Endodermal cell (in vitro differentiated cells): ENCODE data around the gene RBM48. TPM values are rescaled to one million over a fixed set of nuclear protein-coding genes. Genes with fewer than 3 reads are reported as not detected.

Source experiments
- DNase-seq: peaks from one replicate; pipeline ENCODE4 v3.0.0-alpha.2; 2017
- H3K27ac ChIP-seq: 2 replicates; pipeline ENCODE4 v1.5.1; 2013; ENCODE audit warnings: mild to moderate bottlenecking, low read depth, low read length, moderate library complexity
- H3K27me3 ChIP-seq: 2 replicates; pipeline ENCODE4 v1.6.1; 2013; ENCODE audit warnings: mild to moderate bottlenecking, low read length, moderate library complexity; ENCODE audit not compliant: insufficient read depth, control insufficient read depth, poor library complexity, severe bottlenecking
- H3K36me3 ChIP-seq: 2 replicates; pipeline ENCODE4 v1.7.0; 2013; ENCODE audit warnings: mild to moderate bottlenecking, low read length, moderate library complexity; ENCODE audit not compliant: control insufficient read depth, insufficient read depth
- H3K4me1 ChIP-seq: one replicate; pipeline ENCODE4 v1.7.0; 2013; ENCODE audit warnings: low read length; ENCODE audit not compliant: control insufficient read depth, insufficient read depth
- H3K4me3 ChIP-seq: 2 replicates; pipeline ENCODE4 v1.5.1; 2013; ENCODE audit warnings: mild to moderate bottlenecking, low read length, moderate library complexity
- H3K9ac ChIP-seq: 2 replicates; pipeline ENCODE4 v1.6.1; 2013; ENCODE audit warnings: mild to moderate bottlenecking, low read length, moderate library complexity; ENCODE audit not compliant: poor library complexity, severe bottlenecking; ENCODE audit errors: extremely low read depth
- H3K9me3 ChIP-seq: 2 replicates; pipeline ENCODE4 v1.6.1; 2013; ENCODE audit warnings: mild to moderate bottlenecking, low read length, moderate library complexity; ENCODE audit not compliant: control insufficient read depth
- H3K27ac Mint-ChIP-seq: 2 replicates; pipeline ENCODE4 v1.8.0; 2020; ENCODE audit warnings: mixed read lengths
- H3K27me3 Mint-ChIP-seq: 2 replicates; pipeline ENCODE4 v1.8.0; 2021; ENCODE audit warnings: mild to moderate bottlenecking, mixed read lengths; ENCODE audit not compliant: insufficient read depth
- H3K36me3 Mint-ChIP-seq: 2 replicates; pipeline ENCODE4 v1.8.0; 2020; ENCODE audit warnings: low read depth, mixed read lengths
- H3K4me1 Mint-ChIP-seq: 2 replicates; pipeline ENCODE4 v1.8.0; 2020; ENCODE audit warnings: mixed read lengths
- H3K4me3 Mint-ChIP-seq: 2 replicates; pipeline ENCODE4 v1.8.0; 2020; ENCODE audit warnings: mild to moderate bottlenecking, moderate library complexity, mixed read lengths
- H3K9me3 Mint-ChIP-seq: 2 replicates; pipeline ENCODE4 v1.8.0; 2020; ENCODE audit warnings: mild to moderate bottlenecking, mixed read lengths
- WGBS, 2 experiments: methylation state at CpG; one replicate each; pipeline versions ENCODE4 v1.1.5 to v1.1.7; 2013; ENCODE audit warnings: missing lambda C conversion rate in 2 of 2, mixed read lengths in 1 of 2; ENCODE audit not compliant: insufficient coverage in 1 of 2, insufficient read length in 1 of 2; 5-methylcytosine and 5-hydroxymethylcytosine counted together
- total RNA-seq, 2 donors: library from RNA; stranded (reverse); fragmentation: NEBNext Ultra II Directional in 1 of 2; extraction: Animal tissue kit (Norgen Biotek cat#: 25700) in 1 of 2; gene quantifications; 2 replicates in 1 of 2; 3 replicates in 1 of 2; pipeline ENCODE4 v1.2.1, GENCODE V29; 2021
- TF ChIP-seq, protein P1 (sequence below): fragments of 200-600 bp; sonication (generic); conservative IDR thresholded peaks from 2 replicates; pipeline ENCODE4 v1.5.0; 2021; ENCODE audit warnings: antibody characterized with exemption, mild to moderate bottlenecking

The RBM48 gene
- total RNA-seq, 2 donors from 2014 or later: 11.4 to 11.9 TPM

GRCh38 chr7:92546856-92547497 lies 18.4 kb downstream of the RBM48 start:
- no peaks in the 10 kb centered on the region for H3K27me3 Mint-ChIP-seq
- Histone ChIP-seq H3K4me3 (no peak overlapping the region), H3K9me3 (no peaks in the 10 kb centered on the region), H3K36me3 (no peaks in the 10 kb centered on the region), H3K27me3 (no peaks in the 10 kb centered on the region), H3K9ac (no peak overlapping the region), H3K4me1 (no peaks in the 10 kb centered on the region), H3K27ac (no peak overlapping the region)
- no peaks in the 10 kb centered on the region for H3K4me1 Mint-ChIP-seq
- TF ChIP-seq, protein P1, sequence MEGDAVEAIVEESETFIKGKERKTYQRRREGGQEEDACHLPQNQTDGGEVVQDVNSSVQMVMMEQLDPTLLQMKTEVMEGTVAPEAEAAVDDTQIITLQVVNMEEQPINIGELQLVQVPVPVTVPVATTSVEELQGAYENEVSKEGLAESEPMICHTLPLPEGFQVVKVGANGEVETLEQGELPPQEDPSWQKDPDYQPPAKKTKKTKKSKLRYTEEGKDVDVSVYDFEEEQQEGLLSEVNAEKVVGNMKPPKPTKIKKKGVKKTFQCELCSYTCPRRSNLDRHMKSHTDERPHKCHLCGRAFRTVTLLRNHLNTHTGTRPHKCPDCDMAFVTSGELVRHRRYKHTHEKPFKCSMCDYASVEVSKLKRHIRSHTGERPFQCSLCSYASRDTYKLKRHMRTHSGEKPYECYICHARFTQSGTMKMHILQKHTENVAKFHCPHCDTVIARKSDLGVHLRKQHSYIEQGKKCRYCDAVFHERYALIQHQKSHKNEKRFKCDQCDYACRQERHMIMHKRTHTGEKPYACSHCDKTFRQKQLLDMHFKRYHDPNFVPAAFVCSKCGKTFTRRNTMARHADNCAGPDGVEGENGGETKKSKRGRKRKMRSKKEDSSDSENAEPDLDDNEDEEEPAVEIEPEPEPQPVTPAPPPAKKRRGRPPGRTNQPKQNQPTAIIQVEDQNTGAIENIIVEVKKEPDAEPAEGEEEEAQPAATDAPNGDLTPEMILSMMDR: no peak
- DNase-seq: no peak
- no peaks in the 10 kb centered on the region for H3K36me3 Mint-ChIP-seq
- peaks cover 19% of the 10 kb centered on the region for H3K9me3 Mint-ChIP-seq
- no peak overlapping the region for H3K27ac Mint-ChIP-seq
- H3K4me3 Mint-ChIP-seq: no peak overlapping the region
- WGBS, 2 experiments: 94 to 95% methylated on average over 12 to 17 of the region's 17 CpGs

GRCh38 chr7:92547579-92547978 lies 19.0 kb downstream of the RBM48 start:
- no peak for DNase-seq
- WGBS, 2 experiments: 93 to 96% methylated on average over 4 to 6 of the region's 6 CpGs
- Mint-ChIP-seq H3K9me3 (peaks cover 18% of the 10 kb centered on the region), H3K4me3 (no peak overlapping the region), H3K27me3 (no peaks in the 10 kb centered on the region), H3K36me3 (no peaks in the 10 kb centered on the region), H3K4me1 (no peaks in the 10 kb centered on the region), H3K27ac (no peak overlapping the region)
- no peak overlapping the region for H3K4me3 ChIP-seq
- no peaks in the 10 kb centered on the region for H3K9me3 ChIP-seq
- no peak overlapping the region for H3K9ac ChIP-seq
- no peaks in the 10 kb centered on the region for H3K27me3 ChIP-seq
- TF ChIP-seq, protein P1: no peak
- no peaks in the 10 kb centered on the region for H3K36me3 ChIP-seq
- no peaks in the 10 kb centered on the region for H3K4me1 ChIP-seq
- H3K27ac ChIP-seq: no peak overlapping the region

DNA sequence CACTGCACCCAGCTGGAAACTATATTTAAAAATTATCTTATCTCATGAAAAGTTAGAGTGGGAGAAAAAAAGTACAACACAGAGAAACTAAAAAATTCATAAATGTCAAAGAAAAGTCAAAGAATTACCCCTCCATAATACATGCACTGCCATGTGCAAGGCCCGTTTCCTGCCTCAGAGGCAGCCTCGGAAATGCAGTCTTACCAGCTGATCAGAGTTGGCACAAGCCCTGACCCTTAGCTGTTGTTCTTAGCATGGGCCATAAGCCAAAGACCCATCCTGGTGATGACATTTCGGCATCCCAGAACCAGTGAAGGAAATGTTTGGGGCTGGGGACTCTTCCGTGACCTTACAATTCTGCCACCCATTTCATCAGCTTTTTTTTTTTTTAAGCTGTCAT lies 21.6 kb downstream of the RBM48 start:
- H3K9me3 Mint-ChIP-seq: peaks cover 6% of the 10 kb centered on the region

More for the DNA sequence above, 21.6 kb downstream of the RBM48 start:
- Histone ChIP-seq H3K9ac (no peak overlapping the region), H3K4me1 (no peaks in the 10 kb centered on the region), H3K27ac (no peak overlapping the region), H3K9me3 (no peaks in the 10 kb centered on the region), H3K27me3 (no peaks in the 10 kb centered on the region), H3K36me3 (no peaks in the 10 kb centered on the region), H3K4me3 (no peak overlapping the region)
- Mint-ChIP-seq H3K4me1 (no peaks in the 10 kb centered on the region), H3K27me3 (no peaks in the 10 kb centered on the region), H3K27ac (no peak overlapping the region), H3K4me3 (no peak overlapping the region), H3K36me3 (no peaks in the 10 kb centered on the region)
- no peak for DNase-seq
- TF ChIP-seq, protein P1: no peak
- WGBS, 2 experiments: 91 to 100% methylated on average over 1 to 4 of the region's 4 CpGs
